GM12892 (cell line): Measurements from ENCODE around the gene LRRC15.

Experiments
- POLR2A ChIP-seq: IDR thresholded peaks from 2 replicates; pipeline ENCODE4 v1.6.1; 2011; ENCODE audit warnings: low read depth, low read length, control low read depth
- POLR2AphosphoS5 ChIP-seq: IDR thresholded peaks from 2 replicates; pipeline ENCODE4 v1.6.1; 2011; ENCODE audit warnings: low read depth, low read length, control low read depth
- TAF1 ChIP-seq: IDR thresholded peaks from 2 replicates; pipeline ENCODE4 v1.6.1; 2011; ENCODE audit warnings: low read depth, mild to moderate bottlenecking, control low read depth, low read length, borderline replicate concordance

DNA sequence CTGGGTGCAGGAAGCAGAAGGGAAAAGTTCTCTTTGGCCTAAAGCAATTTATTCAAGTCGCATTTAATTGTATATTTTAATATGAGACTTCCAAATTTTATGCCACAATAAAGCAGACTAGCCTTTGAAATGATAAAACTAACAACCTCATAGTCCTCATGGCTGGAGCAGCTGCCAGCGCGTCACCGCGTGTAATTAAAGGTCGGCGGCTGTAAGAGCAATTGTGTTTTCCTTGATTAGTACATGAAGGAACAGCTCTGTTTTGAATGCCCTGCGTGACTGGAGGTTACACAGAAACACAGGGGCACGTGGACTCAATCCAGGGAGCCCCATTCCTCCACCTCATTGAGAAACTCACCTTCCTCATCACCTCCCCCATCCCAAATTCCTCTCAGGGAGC lies 10.1 kb upstream of the LRRC15 start:
- TF ChIP-seq POLR2A = no peak
- no peak for TF ChIP-seq POLR2AphosphoS5
- no peak for TF ChIP-seq TAF1
